HG02678 (cell line): Measurements from ENCODE around the gene TSPAN32.

ENCODE experiments used
- ATAC-seq: cut with Tn5 transposase; IDR thresholded peaks from one replicate; pipeline ENCODE4 v1.9.1; 2021; ENCODE audit warnings: mild to moderate bottlenecking, moderate library complexity; ENCODE audit not compliant: unreplicated experiment

Gene TSPAN32

GRCh38 chr11:2314136-2314524 lies 12.3 kb downstream of the TSPAN32 start:
- no peak for ATAC-seq

- no peak for ATAC-seq
Measured at GRCh38 chr11:2314525-2315394, 12.9 kb downstream of the TSPAN32 start.

GRCh38 chr11:2315395-2316168 lies 13.8 kb downstream of the TSPAN32 start:
- ATAC-seq = no peak

GRCh38 chr11:2316169-2316962 lies 14.6 kb downstream of the TSPAN32 start:
- no peak for ATAC-seq

- ATAC-seq = no peak
Measured at GRCh38 chr11:2316963-2317244, 15.1 kb downstream of the TSPAN32 start.

- no peak for ATAC-seq
Measured at GRCh38 chr11:2317354-2318050, 15.7 kb downstream of the TSPAN32 start.

- no peak for ATAC-seq
Measured at GRCh38 chr11:2318123-2318522, 16.3 kb downstream of the TSPAN32 start.

GRCh38 chr11:2318707-2319106 lies 16.9 kb downstream of the TSPAN32 start:
- no peak for ATAC-seq

- no peak for ATAC-seq
Measured at GRCh38 chr11:2319791-2320472, 18.1 kb downstream of the TSPAN32 start.

GRCh38 chr11:2320568-2321310 lies 18.9 kb downstream of the TSPAN32 start:
- ATAC-seq = no peak

GRCh38 chr11:2321311-2321683 lies 19.5 kb downstream of the TSPAN32 start:
- ATAC-seq = no peak

GRCh38 chr11:2325123-2325522 lies 23.3 kb downstream of the TSPAN32 start:
- ATAC-seq = no peak

- no peak for ATAC-seq
Measured at GRCh38 chr11:2325719-2326118, 23.9 kb downstream of the TSPAN32 start.

- ATAC-seq = no peak
Measured at GRCh38 chr11:2327032-2327431, 25.2 kb downstream of the TSPAN32 start.

GRCh38 chr11:2328021-2328420 lies 26.2 kb downstream of the TSPAN32 start:
- ATAC-seq = no peak

GRCh38 chr11:2328656-2329354 lies 27.0 kb downstream of the TSPAN32 start:
- no peak for ATAC-seq

GRCh38 chr11:2329551-2329950 lies 27.7 kb downstream of the TSPAN32 start:
- no peak for ATAC-seq

- no peak for ATAC-seq
Measured at GRCh38 chr11:2330696-2331095, 28.9 kb downstream of the TSPAN32 start.

GRCh38 chr11:2331404-2331803 lies 29.6 kb downstream of the TSPAN32 start:
- ATAC-seq = no peak
